GM03348 (cell line): ENCODE measurements around the gene SMYD2.
A peak's percentile ranks its signal among the peaks of the same experiment; 100 is the strongest.

Source experiments
- DNase-seq: peaks from one replicate; pipeline ENCODE4 v3.0.0; 2012; ENCODE audit warnings: low spot score

The SMYD2 gene

DNA sequence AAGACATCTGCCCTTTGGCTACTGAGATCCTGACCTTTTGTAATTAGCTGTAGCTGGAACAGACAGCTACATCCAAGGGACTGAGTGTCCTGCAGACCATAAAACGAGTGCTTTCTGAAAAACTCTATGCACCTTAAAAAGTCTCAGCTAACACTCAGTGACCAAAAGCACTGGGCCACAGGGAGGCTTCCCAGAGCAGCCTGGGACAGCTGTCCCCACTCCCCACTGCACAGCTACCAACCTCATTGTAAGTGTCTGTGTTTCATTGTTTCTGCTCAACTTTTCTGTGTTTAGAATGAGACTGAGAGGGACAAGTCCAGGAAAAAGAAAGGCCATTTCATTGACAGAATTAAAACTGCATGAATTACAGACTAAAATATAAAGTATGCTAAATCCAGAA is 80.7 kb downstream of the SMYD2 start:
- DNase-seq, result no peak

DNA sequence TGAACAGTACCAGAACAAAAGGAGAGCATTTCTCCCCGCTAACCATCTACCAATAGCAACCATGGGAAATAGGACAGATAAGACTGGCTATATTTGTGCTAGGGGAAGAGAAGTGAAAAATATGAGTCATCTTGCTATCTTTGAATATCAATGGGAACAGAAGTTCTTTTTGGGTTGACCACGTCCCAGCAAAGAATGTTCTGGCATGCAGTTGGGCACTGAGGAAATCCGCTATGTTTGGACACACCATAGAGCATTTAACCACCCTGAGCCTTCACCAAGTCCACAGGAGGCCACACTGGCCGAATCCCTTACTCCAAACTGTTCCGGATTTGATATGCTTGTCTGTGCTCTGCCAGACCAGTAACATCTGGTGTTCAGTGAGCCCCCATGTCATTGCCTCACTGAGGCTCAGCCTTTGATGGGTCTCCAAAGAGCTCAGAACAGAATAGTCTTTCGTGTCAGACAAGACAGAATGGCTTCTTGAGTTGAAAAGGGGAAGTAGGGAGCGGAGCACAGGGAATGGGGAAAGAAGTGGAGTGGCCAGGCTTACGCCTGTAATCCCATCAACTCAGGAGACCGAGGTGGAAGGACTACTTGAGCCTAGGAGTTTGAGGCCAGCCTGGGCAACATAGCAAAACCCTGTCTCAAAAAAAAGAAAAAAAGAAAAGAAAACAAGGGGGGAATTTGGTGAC is 81.4 kb downstream of the SMYD2 start:
- peak; percentile 27 for DNase-seq

DNA sequence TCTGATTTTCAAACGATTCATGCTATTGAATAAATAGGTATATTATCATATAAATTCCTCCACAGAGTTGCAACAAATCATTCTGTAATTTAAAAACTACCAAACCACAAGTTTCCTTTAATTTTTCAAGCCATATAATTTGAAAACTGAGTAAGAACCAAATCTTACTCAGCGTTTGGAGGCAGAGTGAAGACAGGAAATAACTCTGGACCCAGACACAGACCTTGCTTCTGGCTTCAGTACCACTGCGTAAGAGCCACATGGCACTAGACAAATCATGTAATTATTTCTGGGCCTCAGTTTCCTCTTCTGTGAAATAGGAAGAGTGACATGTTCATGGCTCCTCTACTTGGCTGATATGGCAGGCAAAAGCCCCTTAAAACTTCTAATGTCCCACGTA is 82.4 kb downstream of the SMYD2 start:
- peak; percentile 54 for DNase-seq

GRCh38 chr1:214364386-214364785 is 83.4 kb downstream of the SMYD2 start:
- peak; percentile 80 for DNase-seq

DNA sequence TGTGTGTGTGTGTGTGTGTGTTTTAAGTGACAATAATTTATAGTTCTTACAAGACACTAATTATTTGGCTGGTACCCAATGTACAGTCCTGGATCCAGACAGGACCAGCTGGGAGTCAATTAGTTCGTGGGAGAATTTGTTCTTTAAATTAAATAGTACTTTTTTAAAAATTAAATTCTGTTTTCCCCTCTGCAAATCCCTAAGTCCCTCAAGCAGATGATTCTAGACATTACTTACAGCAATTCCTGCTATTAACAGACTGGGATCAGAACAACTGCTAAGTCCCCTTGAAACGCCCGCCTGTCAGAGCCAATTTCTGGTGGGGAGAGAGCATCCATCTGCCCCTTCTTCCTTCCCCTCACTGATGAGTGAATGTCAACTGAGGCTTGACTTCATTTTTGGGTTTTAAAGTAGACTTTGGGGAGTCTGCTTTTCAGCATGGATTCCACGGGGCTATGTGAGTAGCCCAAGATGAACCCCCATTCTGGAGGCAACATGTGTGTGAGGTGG is 83.9 kb downstream of the SMYD2 start:
- no peak for DNase-seq

DNA sequence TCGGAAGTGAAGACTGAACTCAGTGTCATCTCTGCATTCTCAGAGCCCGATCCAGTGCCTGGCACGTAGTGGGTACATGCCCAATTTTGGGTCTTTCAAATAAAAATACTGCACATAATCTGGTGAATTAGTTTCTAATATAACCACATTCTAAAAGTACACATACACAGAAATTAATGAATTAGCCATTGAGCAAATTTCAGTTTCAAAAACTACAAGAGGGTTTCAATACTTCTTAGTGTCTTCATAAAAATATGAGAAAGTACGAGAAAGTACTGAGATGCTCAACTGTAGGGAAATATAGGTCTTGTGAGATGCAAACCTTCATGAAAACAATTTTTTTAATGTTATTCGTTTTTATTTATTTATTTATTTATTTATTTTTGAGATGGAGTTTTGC is 86.9 kb downstream of the SMYD2 start:
- DNase-seq, result no peak

GRCh38 chr1:214369364-214369763 is 88.4 kb downstream of the SMYD2 start:
- no peak for DNase-seq

DNA sequence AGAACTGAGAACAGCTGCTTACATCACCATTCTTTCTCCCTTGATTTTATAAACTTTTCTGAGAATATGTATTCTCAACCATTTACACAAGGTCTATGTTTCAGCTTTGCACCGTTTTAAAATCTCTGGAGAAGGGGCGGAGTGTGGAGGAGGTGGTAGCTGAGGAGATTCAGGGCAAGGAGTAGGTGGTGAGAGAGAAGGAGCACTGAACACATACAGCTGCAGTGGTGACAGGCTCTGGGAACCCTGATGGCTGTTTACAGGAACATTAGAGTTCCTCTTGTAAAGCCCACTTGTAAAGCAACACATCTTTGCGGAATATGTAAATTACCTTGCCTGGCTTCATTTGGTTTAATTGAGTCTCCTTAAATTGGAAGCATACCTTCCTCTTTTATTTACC is 89.7 kb downstream of the SMYD2 start:
- no peak for DNase-seq

- no peak for DNase-seq
These were observed 91.1 kb downstream of the SMYD2 start for GRCh38 chr1:214372092-214372491.

DNA sequence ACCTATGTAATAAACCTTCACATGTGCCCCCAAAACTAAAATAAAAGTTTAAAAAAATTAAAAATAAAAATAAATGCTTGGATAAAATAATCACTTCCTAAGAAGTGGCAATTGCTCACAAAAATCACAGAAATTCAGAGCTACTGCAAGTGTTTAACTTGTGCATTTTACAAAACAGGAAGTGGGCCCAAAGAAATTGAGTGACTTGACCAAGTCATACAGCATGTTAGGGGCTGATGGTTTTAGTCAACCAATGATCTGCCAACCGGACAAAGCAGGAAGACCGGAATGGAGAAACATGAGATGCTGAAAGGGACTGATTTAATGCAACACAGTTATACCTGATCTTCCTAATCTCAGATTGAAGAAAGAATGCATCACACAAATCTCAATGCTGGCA is 96.5 kb downstream of the SMYD2 start:
- DNase-seq, result no peak

GRCh38 chr1:214377886-214378285 is 96.9 kb downstream of the SMYD2 start:
- peak; percentile 85 for DNase-seq

GRCh38 chr1:214378492-214378891 is 97.5 kb downstream of the SMYD2 start:
- DNase-seq, result no peak

DNA sequence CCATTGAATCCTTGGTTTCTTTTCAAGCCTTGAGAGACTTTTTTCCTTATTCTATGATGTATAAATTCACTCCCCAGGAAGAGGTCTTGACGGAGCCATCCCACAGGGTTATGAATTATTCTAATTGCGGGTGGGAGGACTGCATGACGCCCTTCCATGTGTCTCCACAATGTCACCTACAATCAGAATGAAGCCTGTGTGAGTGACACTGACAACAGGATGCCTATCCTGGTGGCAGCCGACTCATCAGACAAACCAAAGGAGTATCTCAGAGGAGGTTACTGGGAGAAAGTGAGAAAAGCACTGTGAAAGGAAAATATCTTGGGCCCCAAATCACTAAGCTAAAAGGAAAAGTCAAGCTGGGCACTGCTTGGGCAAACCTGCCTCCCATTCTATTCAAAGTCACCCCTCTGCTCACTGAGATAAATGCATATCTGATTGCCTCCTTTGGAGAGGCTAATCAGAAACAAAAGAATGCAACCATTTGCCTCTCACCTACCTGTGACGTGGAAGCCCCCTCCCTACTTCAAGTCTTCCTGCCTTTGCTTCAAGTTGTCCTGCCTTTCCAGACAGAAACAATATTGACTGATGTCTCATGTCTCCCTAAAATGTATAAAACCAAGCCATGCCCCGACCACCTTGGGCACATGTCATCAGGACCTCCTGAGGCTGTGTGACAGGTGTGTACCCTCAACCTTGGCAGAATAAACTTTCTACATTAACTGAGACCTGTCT is 98.4 kb downstream of the SMYD2 start:
- no peak for DNase-seq

DNA sequence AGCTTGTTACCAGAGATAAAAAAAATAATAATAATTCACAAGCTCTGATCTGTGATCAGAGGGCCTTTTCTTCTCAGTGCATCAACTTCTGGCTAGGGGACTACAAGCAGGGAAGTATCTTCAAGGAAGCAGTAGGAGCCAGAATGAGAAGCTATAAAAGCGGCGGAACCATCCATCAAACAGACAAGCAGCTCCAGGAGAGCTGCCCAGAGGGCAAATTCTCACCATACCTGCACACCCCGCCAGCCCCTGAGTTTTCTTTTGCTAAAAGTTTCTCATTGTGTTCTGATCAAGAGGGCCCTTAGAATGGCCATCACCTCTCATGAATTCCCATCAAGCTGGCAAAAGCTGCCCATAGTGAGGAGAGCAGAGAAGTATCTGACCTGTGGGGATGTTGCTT is 99.4 kb downstream of the SMYD2 start:
- no peak for DNase-seq

DNA sequence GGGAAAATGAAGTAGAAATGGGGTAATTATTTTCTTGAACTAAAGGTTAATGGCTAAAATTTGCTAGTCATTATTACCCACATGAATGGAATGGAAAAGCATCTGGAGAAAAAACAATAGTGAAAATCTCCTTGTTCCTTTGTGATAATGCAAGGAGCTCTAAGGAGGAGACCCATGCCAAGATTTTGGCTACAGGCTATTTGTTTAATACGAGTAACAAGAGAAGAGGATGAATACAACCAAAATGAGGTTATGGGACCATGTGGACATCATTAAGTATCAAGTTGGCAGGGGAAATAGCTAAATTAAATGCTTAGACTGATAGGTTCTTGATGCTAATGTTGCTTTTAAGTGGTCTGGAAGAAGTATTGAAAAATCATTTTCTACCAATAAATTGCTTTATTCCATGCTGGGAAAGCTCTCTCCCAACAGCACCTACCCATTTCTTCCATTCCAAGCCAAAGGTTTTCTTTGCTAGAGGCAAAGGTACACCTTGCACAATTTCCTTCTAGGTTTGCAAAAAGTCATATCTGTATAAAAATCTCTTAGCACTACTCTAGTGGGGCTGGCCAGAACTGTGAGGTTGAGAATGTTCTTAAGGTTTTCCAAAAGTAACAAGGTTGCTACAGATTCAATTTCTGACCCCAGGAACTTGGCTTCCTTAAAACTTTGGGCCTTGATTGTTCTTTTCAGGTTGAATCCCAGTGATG is 100.2 kb downstream of the SMYD2 start:
- DNase-seq, result no peak

DNA sequence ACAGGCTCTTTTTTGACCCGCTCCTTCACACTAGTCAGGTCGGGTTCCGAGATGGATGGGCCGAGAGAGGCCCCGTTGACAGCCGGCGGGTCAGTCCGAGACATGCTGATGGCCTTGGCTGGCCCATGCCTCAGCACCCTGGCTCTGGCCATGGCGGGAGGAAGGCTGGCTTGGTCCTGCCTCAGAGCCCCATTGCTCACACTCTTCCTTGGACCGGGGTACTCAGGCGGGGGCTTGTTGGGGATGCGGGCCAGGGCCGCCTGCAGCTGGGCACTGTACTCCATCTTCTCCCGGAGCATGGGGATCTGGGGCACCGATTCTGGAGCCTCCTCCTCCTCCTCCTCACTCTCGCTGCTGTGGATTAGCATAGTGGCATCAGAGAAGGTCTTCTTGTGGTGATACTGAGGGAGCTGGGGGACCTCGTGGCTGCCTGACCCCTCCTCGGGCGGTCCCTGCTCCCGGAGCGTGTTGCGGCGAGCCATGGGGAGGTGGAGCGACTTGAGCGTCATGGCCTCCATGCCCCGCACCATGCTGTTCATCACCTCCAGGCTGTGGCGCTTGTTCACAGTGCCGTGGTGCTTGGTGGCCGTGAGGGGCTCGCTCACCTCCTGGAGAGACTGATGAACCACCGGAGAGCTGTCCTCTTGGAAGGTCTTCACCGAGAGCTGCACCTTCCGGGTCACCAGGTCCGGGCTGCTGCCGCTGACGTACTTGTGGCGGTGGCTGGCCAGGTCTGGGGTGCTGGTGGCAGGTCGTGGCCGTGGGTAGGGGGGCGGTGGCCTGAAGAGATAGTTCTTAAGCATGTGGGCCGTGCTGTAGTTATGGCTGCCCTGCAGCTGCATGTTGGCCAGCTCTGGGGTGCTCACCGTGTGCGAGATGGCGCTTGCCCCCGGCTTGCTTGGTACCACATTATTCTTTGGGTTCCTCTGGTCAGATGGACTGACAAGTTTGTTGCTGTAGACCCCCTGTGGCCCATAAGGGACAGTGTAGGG is 102.7 kb downstream of the SMYD2 start:
- DNase-seq, result no peak

DNA sequence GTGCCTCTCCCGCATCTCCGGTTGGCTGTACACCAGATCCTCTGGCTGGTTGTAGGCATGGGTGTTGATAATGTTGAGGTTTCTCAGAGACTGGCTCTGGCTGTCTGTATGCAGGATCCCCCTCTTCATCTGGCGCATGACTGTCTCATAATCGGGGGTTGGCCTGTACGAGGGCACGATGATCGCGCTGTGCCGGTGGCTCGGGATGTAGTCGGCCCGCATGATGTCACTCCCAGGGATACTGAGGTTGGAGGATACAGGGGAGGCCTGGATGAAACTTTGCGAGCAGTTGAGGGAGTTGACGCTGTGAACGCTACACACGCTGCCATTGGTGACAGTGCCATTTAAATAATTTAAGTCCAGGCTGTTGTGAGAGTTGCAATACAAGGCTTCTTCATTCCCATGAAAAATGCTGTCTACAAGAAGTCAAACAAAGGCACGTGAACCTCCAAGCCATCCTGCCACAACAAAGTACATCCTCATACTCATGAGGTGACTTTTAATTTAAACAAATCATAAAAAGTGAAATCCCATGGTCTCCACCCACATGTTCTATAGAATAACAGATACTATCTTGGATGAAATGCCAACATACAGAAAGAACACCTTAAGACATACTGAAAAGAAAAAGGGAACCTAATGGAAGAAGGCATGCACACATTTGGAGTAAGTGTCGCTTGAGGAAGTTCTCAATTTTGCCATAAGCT is 103.6 kb downstream of the SMYD2 start:
- DNase-seq, result no peak

DNA sequence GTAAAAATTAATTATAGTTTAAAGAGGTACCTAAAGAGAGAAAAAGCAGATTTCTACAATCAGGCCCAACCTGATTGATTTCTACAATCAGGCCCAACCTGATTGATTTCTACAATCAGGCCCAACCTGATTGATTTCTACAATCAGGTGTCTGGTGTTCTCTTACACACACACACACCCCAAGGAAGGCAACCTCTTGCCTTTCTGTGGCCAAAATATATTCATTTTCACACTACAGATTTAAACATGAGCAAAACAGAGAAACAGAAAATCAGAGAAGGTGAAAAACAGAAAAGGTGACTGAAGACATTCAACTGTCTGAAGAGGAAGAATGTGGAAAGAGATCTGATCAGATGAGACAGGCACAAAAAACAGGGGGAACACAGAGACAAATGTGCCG is 104.5 kb downstream of the SMYD2 start:
- DNase-seq, result no peak

DNA sequence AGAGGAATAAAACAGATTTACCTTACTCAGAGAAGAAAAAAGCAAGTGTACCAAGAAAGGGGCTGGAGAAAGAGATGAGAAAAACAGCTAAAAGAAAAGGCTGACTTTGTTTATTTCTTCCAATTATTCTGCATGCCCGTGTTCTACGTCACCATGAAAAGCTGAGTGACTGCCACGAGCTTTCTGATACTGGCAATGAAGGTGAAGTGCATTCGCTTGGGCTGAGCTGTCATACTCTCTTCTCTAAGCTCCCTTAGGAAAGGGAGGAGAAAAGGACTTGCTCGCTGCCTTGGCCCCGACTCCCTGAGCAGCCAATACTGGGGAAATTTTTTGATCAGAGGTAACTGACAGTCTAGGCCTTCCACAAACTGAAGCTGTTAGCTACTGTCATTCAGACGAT is 105.4 kb downstream of the SMYD2 start:
- DNase-seq, result no peak
